HepG2 (cell line): ENCODE measurements around the gene TTN. TPM values are rescaled to one million over a fixed set of nuclear protein-coding genes. Genes with fewer than 3 reads are reported as not detected.

Experiments used
- ATAC-seq: fragments of 200-7000 bp; cut with Tn5 transposase; 3 replicates; pipeline ENCODE4 v1.9.1; 2020; ENCODE audit warnings: mild to moderate bottlenecking, moderate library complexity
- BruUV-seq: library from RNA; stranded (reverse); fragments of 400-500 nt; replicated peaks from 2 replicates; lab custom pipeline; 2021; lab: Mats Ljungman, UMichigan
- CTCF ChIA-PET: fragments of 300-600 bp; formaldehyde crosslinking; extraction: SDS; loops from one replicate; lab custom pipeline; 2021; ENCODE audit warnings: low total read pairs, inconsistent platforms, low intra/inter-chr PET ratio; lab: Yijun Ruan, JAX
- POLR2A ChIA-PET: fragments of 350-600 bp; sonication (Branson Sonifier 250); formaldehyde crosslinking; loops from one replicate; lab custom pipeline; 2020; ENCODE audit warnings: antibody characterized with exemption, inconsistent platforms; lab: Yijun Ruan, JAX
- DNase-seq: peaks from one replicate; pipeline ENCODE4 v3.0.0-alpha.2; 2015; ENCODE audit warnings: low spot score
- FAIRE-seq: peaks from 3 replicates; lab custom pipeline; 2011; peaks lifted over from hg19 to GRCh38; lab: Jason Lieb, UNC
- H2AFZ ChIP-seq: one replicate; pipeline ENCODE4 v1.6.1; 2011; ENCODE audit warnings: low read length, inconsistent platforms
- H3K27ac ChIP-seq: fragments of 300-600 bp; 3 replicates; pipeline ENCODE4 v1.8.0; 2011; ENCODE audit warnings: mixed run types, mild to moderate bottlenecking, mixed read lengths, low read length, inconsistent platforms; ENCODE audit not compliant: insufficient read depth; ENCODE audit errors: extremely low read length
- H3K27me3 ChIP-seq, 2 experiments: fragments of 200-600 bp in 1 of 2; 2 replicates in 1 of 2; 3 replicates in 1 of 2; pipeline versions ENCODE4 v1.6.0 to v1.8.0; 2011; ENCODE audit warnings: low read length in 2 of 2, mild to moderate bottlenecking in 2 of 2, moderate library complexity in 2 of 2, inconsistent platforms in 1 of 2; ENCODE audit not compliant: insufficient read depth in 2 of 2, control insufficient read depth in 1 of 2
- H3K36me3 ChIP-seq, 2 experiments: fragments of 200-600 bp in 1 of 2; replicated peaks in 1 of 2; 2 replicates in 1 of 2; 3 replicates in 1 of 2; pipeline versions ENCODE4 v1.5.1 to v1.8.0; 2011; ENCODE audit warnings: low read length in 2 of 2, inconsistent platforms in 1 of 2; ENCODE audit not compliant: insufficient read depth in 2 of 2, control insufficient read depth in 1 of 2
- H3K4me1 ChIP-seq: 2 replicates; pipeline ENCODE4 v1.5.1; 2012; ENCODE audit warnings: low read length, inconsistent platforms; ENCODE audit not compliant: insufficient read depth
- H3K4me2 ChIP-seq: 2 replicates; pipeline ENCODE4 v1.6.0; 2011; ENCODE audit warnings: low read depth, low read length, inconsistent platforms
- H3K4me3 ChIP-seq, 3 experiments: fragments of 200-600 bp in 1 of 3; sonication (generic), shearing (Covaris generic) in 1 of 3; replicated peaks in 1 of 3; 2 replicates each; pipeline ENCODE4 v1.5.1; 2011 to 2016; ENCODE audit warnings: low read length in 3 of 3, inconsistent platforms in 2 of 3, low read depth in 2 of 3, mild to moderate bottlenecking in 2 of 3, control low read depth in 1 of 3, mixed read lengths in 1 of 3; ENCODE audit not compliant: insufficient read depth in 1 of 3
- H3K79me2 ChIP-seq: one replicate; pipeline ENCODE4 v1.6.1; 2011; ENCODE audit warnings: low read length, inconsistent platforms; ENCODE audit not compliant: insufficient read depth
- H3K9ac ChIP-seq: 2 replicates; pipeline ENCODE4 v1.6.0; 2011; ENCODE audit warnings: mild to moderate bottlenecking, low read depth, low read length, inconsistent platforms; ENCODE audit not compliant: insufficient read depth
- H3K9me3 ChIP-seq: 2 replicates; pipeline ENCODE4 v1.5.1; 2012; ENCODE audit warnings: mild to moderate bottlenecking, low read length
- H4K20me1 ChIP-seq: 2 replicates; pipeline ENCODE4 v1.6.0; 2011; ENCODE audit warnings: inconsistent platforms, mild to moderate bottlenecking, low read length, moderate library complexity; ENCODE audit not compliant: insufficient read depth
- ATF2 ChIP-seq: sonication (generic); formaldehyde crosslinking; IDR thresholded peaks from 2 replicates; pipeline ENCODE4 v1.4.0; 2020; ENCODE audit warnings: missing genetic modification reagents
- DDIT3 ChIP-seq: sonication (generic); formaldehyde crosslinking; IDR thresholded peaks from 2 replicates; pipeline ENCODE4 v1.4.0; 2020; ENCODE audit warnings: mild to moderate bottlenecking, missing genetic modification reagents
- MXD4 ChIP-seq: IDR thresholded peaks from 2 replicates; pipeline ENCODE4 v1.6.1; 2016; ENCODE audit warnings: mild to moderate bottlenecking, missing biosample characterization, missing genetic modification reagents
- PLSCR1 ChIP-seq: sonication (generic); formaldehyde crosslinking; IDR thresholded peaks from 2 replicates; pipeline ENCODE4 v1.5.0; 2020; ENCODE audit warnings: missing genetic modification reagents, mild to moderate bottlenecking, borderline replicate concordance
- SMAD3 ChIP-seq: sonication (generic); formaldehyde crosslinking; IDR thresholded peaks from 2 replicates; pipeline ENCODE4 v1.4.0; 2020; ENCODE audit warnings: missing genetic modification reagents
- ZBTB8A ChIP-seq: sonication (generic); formaldehyde crosslinking; IDR thresholded peaks from 2 replicates; pipeline ENCODE4 v1.4.0; 2020; ENCODE audit warnings: mild to moderate bottlenecking, low read depth, missing genetic modification reagents, borderline replicate concordance
- ZNF318 ChIP-seq: sonication (generic); formaldehyde crosslinking; IDR thresholded peaks from 2 replicates; pipeline ENCODE4 v1.4.0; 2020; ENCODE audit warnings: mild to moderate bottlenecking, missing genetic modification reagents
- ZNF546 ChIP-seq: sonication (generic); formaldehyde crosslinking; conservative IDR thresholded peaks from 2 replicates; pipeline ENCODE4 v1.8.1; 2023; ENCODE audit warnings: mild to moderate bottlenecking, missing genetic modification reagents
- WGBS: methylation state at CpG from one replicate; pipeline ENCODE4 v1.1.6; 2017; ENCODE audit warnings: low lambda C conversion rate; 5-methylcytosine and 5-hydroxymethylcytosine counted together
- in situ Hi-C: cut with HindIII; loops from 2 replicates; pipeline ENCODE4 v1.10.0; 2017; ENCODE audit warnings: low pct_unique_long_range_greater_than_20kb; ENCODE audit not compliant: extremely low pct_ligation_motif_present
- intact Hi-C: fragments of 100-400 bp; cut with micrococcal nuclease; formaldehyde crosslinking; loops from one replicate; pipeline ENCODE4 v1.10.0; 2022; ENCODE audit not compliant: unreplicated experiment
- polyA plus RNA-seq, 8 experiments: library from polyadenylated mRNA; depleted of rRNA in 3 of 8; stranded (reverse) in 7 of 8; unstranded in 1 of 8; fragments of >200 nt; fragmentation: Illumina TruSeq in 4 of 8; extraction: Trizol in 4 of 8; gene quantifications; 2 replicates each; pipeline versions ENCODE4 v1.2.1 to v1.2.3, GENCODE V29; 2011 to 2016; ENCODE audit warnings: low read depth in 4 of 8, missing spikeins in 1 of 8, mixed read lengths in 1 of 8; ENCODE audit not compliant: insufficient read depth in 1 of 8
- total RNA-seq, 5 experiments: library from RNA; depleted of rRNA; stranded (reverse); fragments of >200 nt; fragmentation: Illumina TruSeq; extraction: Trizol; gene quantifications; 2 replicates each; pipeline ENCODE4 v1.2.3, GENCODE V29; 2016; ENCODE audit warnings: low read depth in 1 of 5

TTN gene
- total and polyA plus RNA-seq, 2 of the 13 experiments (the other 11 are each of a cell fraction or from before 2014, with no cell fraction given) = under 0.01 TPM

GRCh38 chr2:178811901-178812300 lies 4.7 kb upstream of the TTN start:
- BruUV-seq = no TSS peak
- Histone ChIP-seq H2AFZ (no peak overlapping the region), H4K20me1 (no peaks in the 10 kb centered on the region), H3K9me3 (no peaks in the 10 kb centered on the region), H3K4me1 (no peaks in the 10 kb centered on the region), H3K4me2 (no peak overlapping the region), H3K27me3 (no peaks in the 10 kb centered on the region), H3K27ac (no peak overlapping the region), H3K36me3 (no peaks in the 10 kb centered on the region), H3K9ac (no peak overlapping the region), H3K79me2 (no peaks in the 10 kb centered on the region), H3K4me3 (no peak overlapping the region)
- ChIA-PET CTCF (no interaction called here), POLR2A (no interaction called here)
- ATAC-seq (no peak), FAIRE-seq (no peak), DNase-seq (no peak)
- intact Hi-C loops = no loop called here
- TF ChIP-seq ZNF546 (CRISPR knock-in tag) (no peak), DDIT3 (no peak), ATF2 (no peak), SMAD3 (CRISPR knock-in tag) (no peak)
- 0% methylated on average over 2 of the region's 2 CpGs for WGBS
- in situ Hi-C loops = no loop called here

GRCh38 chr2:178811045-178811444 lies 3.8 kb upstream of the TTN start:
- 1% methylated on average over 2 of the region's 2 CpGs for WGBS
- H3K27me3 ChIP-seq = no peaks in the 10 kb centered on the region
- no peaks in the 10 kb centered on the region for H3K4me1 ChIP-seq
- intact Hi-C loops (no loop called here), in situ Hi-C loops (no loop called here)
- no peak overlapping the region for H3K9ac ChIP-seq
- no peak overlapping the region for H3K4me3 ChIP-seq
- ChIA-PET POLR2A (no interaction called here), CTCF (no interaction called here)
- H3K27ac ChIP-seq = no peak overlapping the region
- DNase-seq = no peak
- no peaks in the 10 kb centered on the region for H3K36me3 ChIP-seq
- H2AFZ ChIP-seq = no peak overlapping the region
- H3K9me3 ChIP-seq = no peaks in the 10 kb centered on the region
- no peak for FAIRE-seq
- BruUV-seq = no TSS peak
- H3K4me2 ChIP-seq = no peak overlapping the region
- ATAC-seq = no peak
- H4K20me1 ChIP-seq = no peaks in the 10 kb centered on the region
- no peaks in the 10 kb centered on the region for H3K79me2 ChIP-seq
- TF ChIP-seq ZBTB8A (CRISPR knock-in tag) (no peak), ZNF318 (CRISPR knock-in tag) (no peak), PLSCR1 (CRISPR knock-in tag) (no peak), MXD4 (no peak)
